Erythroblast (primary cell): ENCODE results near the gene ISX.

Experiments
- GATA1 ChIP-seq: IDR thresholded peaks from 2 replicates; pipeline ENCODE4 v1.6.1; 2011; ENCODE audit warnings: low read depth, mild to moderate bottlenecking, control low read depth, low read length, moderate library complexity
- POLR2A ChIP-seq: IDR thresholded peaks from 2 replicates; pipeline ENCODE4 v1.6.1; 2011; ENCODE audit warnings: mild to moderate bottlenecking, low read length

- TF ChIP-seq POLR2A (no peak), GATA1 (no peak)
Measured at GRCh38 chr22:35070451-35071093, 4.6 kb downstream of the ISX start.
